Cerebellar nuclear complex (tissue), 1 donor: ENCODE results near the gene TMEM234.
"Not testable (repeated sequence)": the region's sequence is repeated elsewhere in the genome, so short reads cannot be mapped to it uniquely, and the experiment has no call there.

ENCODE experiments used
- DNase-seq, 2 experiments: peaks; one replicate each; lab custom pipeline; 2025; lab: John Stamatoyannopoulos, UW

Gene TMEM234

DNA sequence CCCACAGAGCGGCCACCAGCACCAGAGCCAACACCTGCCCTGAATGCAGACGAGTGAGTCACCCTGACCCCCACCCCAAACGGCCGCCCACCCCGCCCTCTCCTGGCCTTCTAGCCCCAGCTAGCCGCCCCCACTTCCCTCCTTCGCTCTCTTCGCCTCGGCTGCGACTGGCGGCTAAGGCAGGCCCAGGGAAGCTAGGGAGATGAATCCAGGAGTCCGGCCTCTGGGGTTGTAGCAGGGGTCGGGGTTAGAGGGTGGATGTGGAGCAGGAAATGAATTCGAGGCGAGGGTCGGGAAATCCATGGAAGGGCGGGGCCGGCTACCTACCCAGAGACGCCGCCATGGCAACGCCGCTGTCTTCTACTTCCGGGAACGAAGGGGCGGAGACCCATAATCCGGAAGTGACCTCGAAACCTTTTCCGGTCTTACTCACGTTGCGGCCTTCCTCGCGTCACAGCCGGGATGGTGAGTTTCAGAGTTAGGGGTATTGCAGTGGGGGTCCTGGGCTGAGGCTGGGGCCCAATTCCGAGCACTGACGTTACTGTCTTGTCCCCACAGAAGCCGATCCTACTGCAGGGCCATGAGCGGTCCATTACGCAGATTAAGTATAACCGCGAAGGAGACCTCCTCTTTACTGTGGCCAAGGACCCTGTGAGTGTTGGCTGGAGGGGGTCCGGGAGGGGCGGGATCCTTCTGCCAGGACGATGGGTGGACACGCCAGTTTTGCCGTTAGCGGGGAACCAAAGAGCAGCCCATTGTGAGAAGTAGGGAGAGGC, at the start of gene TMEM234, which contains the start of gene EIF3I:
Gene TMEM234 (minus strand): TSS at position 374 of the 776 bp plus-strand sequence. CDS start 31 bp downstream, at position 343.
Gene EIF3I (plus strand): TSS at position 428 of the 776 bp plus-strand sequence. CDS start 35 bp downstream, at position 463.
- peak; percentile 19 to 81 for DNase-seq

DNA sequence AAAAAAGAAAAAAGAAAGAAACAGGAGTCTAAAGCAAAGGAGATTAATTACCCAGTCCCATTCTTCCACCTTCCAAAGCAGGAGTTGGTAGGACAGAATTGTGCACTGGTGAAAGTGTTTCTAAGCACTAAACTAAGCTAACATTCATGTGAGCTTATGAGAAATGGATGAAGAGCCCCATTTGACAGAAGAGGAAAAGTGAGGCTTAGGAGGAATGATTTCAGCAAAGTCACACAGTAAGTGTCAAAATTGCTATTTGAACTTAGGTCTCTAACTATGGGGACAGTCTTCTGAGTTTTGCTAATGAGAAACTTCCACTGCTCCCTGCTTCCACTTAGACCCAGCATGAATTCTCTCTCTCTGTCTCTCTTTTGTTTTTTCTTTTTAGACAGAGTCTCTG, 47.6 kb upstream of the TMEM234 start:
- no peak for DNase-seq

GRCh38 chr1:32266921-32267591, 44.9 kb upstream of the TMEM234 start:
- DNase-seq: no peak

GRCh38 chr1:32265846-32266245, 43.7 kb upstream of the TMEM234 start:
- no peak for DNase-seq

- no peak for DNase-seq
Measured at GRCh38 chr1:32263744-32264143, 41.6 kb upstream of the TMEM234 start.

DNA sequence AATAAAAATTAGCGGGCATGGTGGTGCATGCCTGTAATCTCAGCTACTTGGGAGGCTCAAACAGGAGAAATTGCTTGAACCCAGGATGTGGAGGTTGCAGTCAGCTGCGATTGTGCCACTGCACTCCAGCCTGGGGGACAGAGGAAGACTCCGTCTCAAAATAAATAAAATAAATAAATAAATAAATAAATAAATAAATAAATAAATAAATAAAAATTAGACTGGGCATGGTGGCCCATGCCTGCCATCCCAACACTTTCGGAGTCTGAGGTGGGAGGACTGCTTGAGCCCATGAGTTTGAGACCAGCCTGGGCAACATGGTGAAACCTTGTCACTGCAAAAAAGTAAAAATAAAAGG, 41.1 kb upstream of the TMEM234 start:
- DNase-seq: not testable (repeated sequence)

DNA sequence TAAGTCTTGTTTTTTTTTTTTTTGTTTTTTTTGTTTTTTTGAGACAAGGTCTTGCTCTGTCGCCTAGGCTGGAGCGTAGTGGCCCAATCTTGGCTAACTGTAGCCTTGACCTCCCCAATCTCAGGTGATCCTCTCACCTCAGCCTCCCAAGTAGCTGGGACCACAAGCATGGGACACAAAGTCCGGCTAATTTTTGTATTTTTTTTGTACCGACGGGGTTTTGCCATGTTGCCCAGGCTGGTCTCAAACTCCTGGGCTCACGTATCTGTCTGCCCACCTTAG, 35.0 kb upstream of the TMEM234 start:
- no peak for DNase-seq

- no peak for DNase-seq
Measured at GRCh38 chr1:32256473-32257226, 34.5 kb upstream of the TMEM234 start.

DNA sequence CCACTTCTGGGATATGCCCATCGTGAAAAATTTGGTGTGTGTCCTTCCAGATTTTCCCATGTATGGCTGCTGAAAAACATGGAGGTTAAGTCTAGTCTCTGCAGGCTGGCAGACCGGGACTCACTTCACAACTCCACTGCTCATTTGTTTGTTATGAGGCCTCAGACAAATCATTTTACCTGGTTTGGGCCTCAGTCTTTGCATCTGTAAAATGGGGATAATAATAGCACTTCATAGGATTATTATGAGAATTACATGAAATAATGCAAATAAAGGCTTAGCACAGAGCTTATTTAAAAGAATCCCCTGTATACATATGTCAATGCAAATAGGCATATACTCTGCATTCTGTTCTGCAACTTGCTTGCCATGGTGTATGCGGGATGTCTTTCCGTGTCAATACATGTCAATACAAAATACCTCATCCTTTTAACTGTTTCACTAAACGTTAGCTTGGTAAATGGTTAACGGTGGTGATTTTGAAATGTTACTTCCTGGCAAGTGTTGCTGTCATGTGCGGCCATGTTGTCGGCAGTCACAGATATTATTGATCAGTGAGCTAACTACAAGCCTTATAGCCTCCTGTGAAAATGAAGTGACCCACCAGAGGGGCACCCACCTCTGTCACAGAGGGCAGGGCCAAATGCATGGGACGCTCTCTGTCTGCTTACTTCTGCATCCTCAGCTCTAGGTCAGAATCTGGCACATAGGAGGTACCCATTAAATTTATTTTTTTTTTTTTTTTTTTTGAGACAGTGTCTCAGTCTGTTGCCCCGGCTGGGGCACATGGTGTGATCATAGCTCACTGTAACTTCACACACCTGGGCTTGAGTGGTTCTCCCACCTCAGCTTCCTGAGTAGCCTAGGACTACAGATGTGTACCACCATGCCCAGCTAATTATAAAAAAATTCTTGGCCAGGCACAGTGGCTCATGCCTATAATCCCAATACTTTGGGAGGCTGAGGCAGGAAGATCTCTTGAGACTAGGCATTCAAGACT, 33.2 kb upstream of the TMEM234 start:
- no peak for DNase-seq

GRCh38 chr1:32250893-32251716, 29.0 kb upstream of the TMEM234 start, which contains the start of gene LCK:
LCK (plus strand) TSS chr1:32251265; CDS start chr1:32274330, 23,065 bp downstream.
- no peak for DNase-seq

DNA sequence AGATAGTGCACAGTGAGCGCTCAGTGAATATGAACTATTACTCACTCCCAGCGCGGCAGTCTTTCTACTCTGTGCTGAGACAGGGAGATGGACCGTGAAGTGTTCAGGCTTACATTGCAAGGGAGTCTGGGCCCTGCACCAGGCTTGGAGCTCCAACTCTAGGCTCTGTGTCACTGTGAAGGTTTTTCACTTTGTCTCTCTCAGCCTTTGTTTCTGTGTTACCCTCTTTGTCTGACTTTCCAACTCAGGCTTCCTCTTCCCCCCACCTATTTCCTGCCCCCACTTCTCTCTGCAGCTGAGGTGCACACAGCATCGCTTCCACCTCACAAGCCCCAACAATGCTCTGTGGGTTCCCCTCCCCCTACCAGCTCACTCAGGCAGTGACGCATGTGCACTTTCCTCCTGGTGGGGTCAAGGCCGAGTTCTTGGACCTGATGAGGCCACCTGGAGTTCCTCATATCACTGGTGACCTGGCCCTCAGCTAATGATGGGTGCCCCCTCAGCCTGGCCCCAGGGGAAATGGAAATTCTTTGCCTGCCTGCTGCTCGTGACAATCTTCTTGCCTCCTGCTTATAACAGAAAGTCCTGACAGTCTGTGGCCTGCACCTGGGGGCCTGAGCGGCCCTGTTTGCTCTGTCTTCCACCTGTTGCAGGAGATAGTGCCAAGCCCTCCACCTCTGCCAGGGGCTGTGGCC, 27.8 kb upstream of the TMEM234 start:
- DNase-seq: no peak

GRCh38 chr1:32247983-32248889, 26.1 kb upstream of the TMEM234 start:
- no peak for DNase-seq

DNA sequence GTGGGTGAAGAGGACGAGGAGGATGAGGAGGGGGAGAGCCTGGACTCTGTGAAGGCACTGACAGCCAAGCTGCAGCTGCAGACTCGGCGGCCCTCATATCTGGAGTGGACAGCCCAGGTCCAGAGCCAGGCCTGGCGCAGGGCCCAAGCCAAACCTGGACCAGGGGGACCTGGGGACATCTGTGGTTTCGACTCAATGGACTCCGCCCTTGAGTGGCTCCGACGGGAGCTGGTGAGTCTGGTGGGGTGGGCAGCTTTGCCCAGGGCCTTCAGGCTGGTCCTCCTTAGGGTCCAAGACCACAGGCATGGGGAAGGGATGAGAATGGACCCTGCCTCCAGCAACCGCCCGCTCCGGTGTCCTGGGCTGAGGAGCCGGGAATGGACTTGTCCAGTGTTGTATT, 25.3 kb upstream of the TMEM234 start:
- DNase-seq: no peak

- no peak for DNase-seq
Measured at GRCh38 chr1:32246888-32247273, 24.7 kb upstream of the TMEM234 start, which contains the start of gene FAM167B. FAM167B (plus strand) TSS chr1:32247222; CDS start chr1:32247422, 200 bp downstream.

DNA sequence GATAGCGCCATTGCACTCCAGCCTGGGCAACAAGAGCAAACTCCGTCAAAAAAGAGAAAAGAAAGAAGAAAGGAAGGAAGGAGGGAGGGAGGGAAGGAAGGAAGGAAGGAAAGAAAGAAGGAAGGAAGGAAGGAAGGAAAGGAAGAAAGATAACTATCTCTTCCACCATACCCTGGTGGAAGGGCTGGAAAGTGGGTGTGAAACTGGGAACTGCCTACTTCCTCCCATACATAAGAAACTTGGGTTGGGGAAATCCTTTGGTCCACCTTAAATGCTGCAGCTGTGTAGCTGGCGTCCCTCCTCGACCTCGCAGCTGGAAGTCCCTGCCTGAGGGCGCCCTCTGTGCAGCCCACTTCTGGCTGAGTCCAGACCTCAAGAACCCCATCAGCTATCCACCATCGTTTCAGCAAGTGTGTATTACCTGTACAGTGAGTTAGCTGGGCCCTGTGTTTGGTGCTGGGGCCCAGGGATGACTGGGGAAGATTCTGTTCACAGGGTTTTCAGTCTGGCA, 20.2 kb upstream of the TMEM234 start:
- no peak for DNase-seq

GRCh38 chr1:32241001-32241763, 19.0 kb upstream of the TMEM234 start:
- no peak for DNase-seq

- DNase-seq: no peak
Measured at GRCh38 chr1:32240140-32240951, 18.2 kb upstream of the TMEM234 start.
